Measurements from ENCODE around the gene DNAJA2. TPM values are rescaled to one million over a fixed set of nuclear protein-coding genes. Genes with fewer than 3 reads are reported as not detected.
"Not testable (repeated sequence)": the region's sequence is repeated elsewhere in the genome, so short reads cannot be mapped to it uniquely, and the experiment has no call there.

The DNAJA2 gene
- total RNA-seq, 4 donors from 2014 or later: 40.4 to 65.4 (median 47.9) TPM

DNA sequence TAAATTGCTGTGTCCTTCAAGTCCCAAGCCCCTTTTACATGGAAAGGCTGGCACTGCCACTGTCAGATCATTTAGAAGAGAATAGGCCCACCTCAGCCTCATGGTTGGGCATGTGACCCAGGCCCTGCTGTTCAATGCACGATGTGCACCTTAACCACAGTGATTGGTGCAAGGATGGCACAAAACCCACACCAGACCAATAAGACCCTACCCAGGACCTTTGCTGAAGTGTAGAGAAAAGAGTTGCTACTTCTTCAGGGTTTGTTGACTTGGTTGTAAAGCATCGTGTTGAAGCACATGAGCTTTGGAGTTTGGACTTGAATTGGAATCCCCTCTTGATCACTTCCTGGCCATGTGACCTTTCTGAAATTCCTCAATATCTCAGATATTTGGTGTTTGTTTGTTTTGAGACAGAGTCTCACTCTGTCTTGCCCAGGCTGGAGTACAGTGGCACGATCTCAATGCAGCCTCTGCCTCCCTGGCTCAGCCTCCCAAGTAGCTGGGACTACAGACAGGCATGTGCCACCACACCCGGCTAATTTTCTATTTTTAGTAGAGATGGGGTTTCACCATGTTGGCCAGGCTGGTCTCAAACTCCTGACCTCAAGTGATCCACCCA lies 24.8 kb downstream of the DNAJA2 start:
- TF ChIP-seq, protein P1, sequence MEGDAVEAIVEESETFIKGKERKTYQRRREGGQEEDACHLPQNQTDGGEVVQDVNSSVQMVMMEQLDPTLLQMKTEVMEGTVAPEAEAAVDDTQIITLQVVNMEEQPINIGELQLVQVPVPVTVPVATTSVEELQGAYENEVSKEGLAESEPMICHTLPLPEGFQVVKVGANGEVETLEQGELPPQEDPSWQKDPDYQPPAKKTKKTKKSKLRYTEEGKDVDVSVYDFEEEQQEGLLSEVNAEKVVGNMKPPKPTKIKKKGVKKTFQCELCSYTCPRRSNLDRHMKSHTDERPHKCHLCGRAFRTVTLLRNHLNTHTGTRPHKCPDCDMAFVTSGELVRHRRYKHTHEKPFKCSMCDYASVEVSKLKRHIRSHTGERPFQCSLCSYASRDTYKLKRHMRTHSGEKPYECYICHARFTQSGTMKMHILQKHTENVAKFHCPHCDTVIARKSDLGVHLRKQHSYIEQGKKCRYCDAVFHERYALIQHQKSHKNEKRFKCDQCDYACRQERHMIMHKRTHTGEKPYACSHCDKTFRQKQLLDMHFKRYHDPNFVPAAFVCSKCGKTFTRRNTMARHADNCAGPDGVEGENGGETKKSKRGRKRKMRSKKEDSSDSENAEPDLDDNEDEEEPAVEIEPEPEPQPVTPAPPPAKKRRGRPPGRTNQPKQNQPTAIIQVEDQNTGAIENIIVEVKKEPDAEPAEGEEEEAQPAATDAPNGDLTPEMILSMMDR (IDR thresholded peaks at IDR 0.05): no peak
- ATAC-seq (ENCODE audit: low FRiP score) (no peak), DNase-seq (ENCODE audit: low spot score) (no peak)

DNA sequence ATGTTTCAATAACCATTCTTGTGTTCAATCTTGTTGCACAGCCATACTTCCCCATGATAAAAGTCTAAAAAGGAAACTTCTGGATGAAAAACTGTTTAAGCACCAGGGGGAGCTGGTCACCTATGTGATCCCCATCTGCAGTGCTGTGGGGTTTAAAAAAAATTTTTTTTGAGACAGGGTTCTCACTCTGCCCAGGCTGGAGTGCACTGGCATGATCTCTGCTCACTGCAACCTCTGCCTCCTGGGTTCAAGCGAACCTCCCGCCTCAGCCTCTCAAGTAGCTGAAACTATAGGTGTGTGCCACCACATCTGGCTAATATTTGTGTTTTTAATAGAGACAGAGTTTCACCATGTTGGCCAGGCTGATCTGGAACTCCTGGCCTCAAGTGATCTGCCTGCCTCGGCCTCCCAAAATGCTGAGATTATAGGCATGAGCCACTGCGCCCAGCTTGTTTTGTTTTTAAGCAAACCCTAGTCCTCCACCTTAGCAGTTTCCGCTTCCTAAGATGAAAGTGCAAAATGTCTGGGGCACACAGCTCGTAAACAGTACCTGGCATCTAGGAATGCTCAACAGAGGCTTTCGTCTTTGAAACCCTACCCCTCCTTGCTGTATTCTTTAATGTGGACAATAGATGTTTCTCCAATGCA lies 25.4 kb downstream of the DNAJA2 start:
- DNase-seq (ENCODE audit: low spot score) (no peak), ATAC-seq (ENCODE audit: low FRiP score) (no peak)
- TF ChIP-seq, protein P1 (IDR thresholded peaks at IDR 0.05): no peak

DNA sequence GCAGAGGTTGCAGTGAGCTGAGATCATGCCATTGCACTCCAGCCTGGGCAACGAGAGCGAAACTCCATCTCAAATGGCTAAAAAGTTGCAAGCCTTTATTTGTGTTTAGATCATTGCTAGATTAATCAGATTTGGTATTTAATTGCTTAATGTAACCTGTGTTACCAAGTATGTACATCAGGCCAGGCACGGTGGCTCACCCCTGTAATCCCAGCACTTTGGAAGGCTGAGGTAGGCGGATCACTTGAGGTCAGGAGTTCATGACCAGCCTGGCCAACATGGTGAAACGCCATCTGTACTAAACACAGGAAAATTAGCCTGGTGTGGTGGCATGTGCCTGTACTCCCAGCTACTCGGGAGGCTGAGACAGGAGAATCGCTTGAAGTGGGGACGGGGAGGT lies 28.8 kb downstream of the DNAJA2 start:
- not testable (repeated sequence) for ATAC-seq (ENCODE audit: low FRiP score); DNase-seq (ENCODE audit: low spot score)

DNA sequence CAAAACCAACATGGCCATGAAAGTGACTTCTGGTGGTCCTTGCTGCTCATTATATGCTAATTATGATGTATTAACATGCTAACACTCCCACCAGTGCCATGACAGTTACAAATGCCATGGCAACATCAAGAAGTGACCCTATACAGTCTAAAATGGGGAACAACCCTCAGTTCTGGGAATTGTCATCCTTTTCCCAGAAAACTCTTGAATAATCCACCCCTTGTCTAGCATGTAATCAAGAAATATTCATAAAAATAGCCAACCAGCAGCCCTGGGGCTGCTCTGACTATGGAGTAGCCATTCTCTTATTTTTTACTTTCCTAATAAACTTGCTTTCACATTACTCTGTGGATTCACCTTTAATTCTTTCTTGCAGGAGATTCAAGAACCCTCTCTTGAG lies 35.9 kb downstream of the DNAJA2 start:
- no peak for ATAC-seq (ENCODE audit: low FRiP score)
- TF ChIP-seq, protein P1 (IDR thresholded peaks at IDR 0.05): no peak

DNA sequence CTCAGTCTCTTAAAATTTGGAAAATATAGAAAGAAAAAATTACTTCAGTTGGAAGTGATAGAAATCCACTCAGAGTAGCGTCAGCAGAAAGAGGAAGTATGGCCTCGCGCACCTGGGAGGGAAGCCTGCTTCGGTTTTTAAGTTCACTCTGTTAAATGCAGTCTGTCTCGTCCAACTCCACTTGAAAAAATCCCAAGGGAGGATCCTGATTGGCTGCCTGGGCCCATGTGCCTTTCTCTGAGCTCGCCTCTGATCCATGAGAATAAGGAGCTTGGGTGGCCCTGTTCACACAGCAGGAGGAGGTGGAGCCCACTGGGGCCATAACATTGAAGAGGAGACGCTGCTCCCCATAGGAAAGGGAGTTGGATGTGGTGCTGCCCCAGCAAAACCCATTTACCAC lies 40.7 kb downstream of the DNAJA2 start:
- no peak for ATAC-seq (ENCODE audit: low FRiP score)
- no peak for DNase-seq (ENCODE audit: low spot score)
- TF ChIP-seq, protein P1 (IDR thresholded peaks at IDR 0.05): no peak

More for the DNA sequence above, 35.9 kb downstream of the DNAJA2 start:
- DNase-seq (ENCODE audit: low spot score): no peak

DNA sequence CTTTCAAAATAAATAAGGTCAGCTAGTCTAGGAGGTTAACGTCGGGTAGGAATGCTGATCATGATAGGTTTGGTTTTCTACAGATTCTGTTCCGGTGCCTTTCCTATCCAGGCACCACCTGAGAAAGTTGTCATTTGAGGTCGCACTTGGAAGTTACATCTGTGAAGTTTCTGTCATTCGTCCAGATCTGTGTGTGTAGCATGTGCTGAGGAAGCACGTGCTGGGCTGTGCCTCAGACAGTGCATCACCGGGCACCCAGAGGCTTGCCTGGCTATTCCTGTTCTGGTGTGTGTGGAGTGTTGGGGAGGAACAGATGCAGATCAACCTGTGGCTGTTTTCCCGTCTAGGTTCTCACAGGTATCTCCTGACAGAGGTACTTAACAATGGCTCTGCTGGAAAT lies 42.6 kb downstream of the DNAJA2 start:
- ATAC-seq (ENCODE audit: low FRiP score) (no peak), DNase-seq (ENCODE audit: low spot score) (no peak)
- TF ChIP-seq, protein P1 (IDR thresholded peaks at IDR 0.05): no peak

DNA sequence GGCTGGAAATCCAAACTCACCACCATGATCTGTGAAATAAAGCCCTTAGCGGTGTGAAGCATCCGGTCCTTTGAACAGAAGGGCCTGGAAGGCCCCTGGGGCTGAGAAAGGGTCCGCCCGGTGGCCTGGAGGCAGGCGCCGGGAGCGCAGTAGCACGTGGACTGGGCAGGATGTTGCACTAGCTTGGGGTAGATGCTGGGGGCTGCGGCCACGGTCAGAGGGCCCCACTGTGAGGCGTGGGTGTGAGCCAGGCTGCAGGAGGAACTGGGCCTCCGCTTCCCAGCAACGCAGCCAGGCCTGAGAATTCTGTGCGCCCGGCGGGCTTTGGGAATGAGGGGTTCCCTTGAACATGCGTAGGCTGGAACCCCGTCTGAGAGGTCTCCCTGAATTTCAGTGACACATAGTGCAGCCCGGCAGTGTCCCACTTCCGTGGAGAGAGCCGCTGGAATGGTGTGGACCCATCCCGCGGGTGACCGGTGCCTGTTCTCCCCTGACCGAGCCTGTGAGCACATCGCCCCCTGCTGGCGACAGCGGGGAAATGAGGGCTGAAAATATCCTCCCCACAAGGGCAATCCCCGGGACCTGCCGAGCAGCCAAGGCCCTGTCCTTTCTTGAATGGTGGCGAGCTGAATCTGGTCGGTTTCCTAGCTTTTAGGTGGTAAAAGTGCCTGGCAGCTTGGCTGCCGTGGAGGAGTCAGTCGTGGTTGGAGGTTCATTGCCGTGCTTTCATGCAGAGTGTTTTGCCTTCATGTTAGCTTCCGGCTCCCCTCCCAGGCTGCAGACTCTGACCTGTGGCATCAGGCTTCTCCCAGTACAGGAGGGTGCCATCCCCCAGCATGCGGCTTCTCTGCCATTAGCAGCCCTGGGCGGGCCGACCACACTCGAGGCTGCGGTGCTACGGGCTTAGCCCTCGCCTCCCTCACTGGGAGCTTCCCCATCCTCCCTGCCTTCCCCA lies 43.8 kb downstream of the DNAJA2 start:
- DNase-seq (ENCODE audit: low spot score): peak; percentile 42
- peak; percentile 55 for ATAC-seq (ENCODE audit: low FRiP score)

More for the DNA sequence above, 43.8 kb downstream of the DNAJA2 start:
- TF ChIP-seq, protein P1 (IDR thresholded peaks at IDR 0.05): no peak
